PC-9 (cell line): ENCODE measurements around the gene CDH26.

Experiments
- CTCF ChIP-seq: fragments of 200-600 bp; sonication (generic); conservative IDR thresholded peaks from 2 replicates; pipeline ENCODE4 v1.6.1; 2017; ENCODE audit warnings: mixed run types, antibody characterized with exemption, mild to moderate bottlenecking, moderate library complexity
- EZH2 ChIP-seq: fragments of 200-600 bp; sonication (generic); IDR thresholded peaks from 2 replicates; pipeline ENCODE4 v1.8.0; 2017; ENCODE audit warnings: antibody characterized with exemption, low read depth

GRCh38 chr20:60057866-60058807 is 99.9 kb downstream of the CDH26 start:
- no peak for TF ChIP-seq CTCF
- TF ChIP-seq EZH2 = no peak
